GM23338 (cell line): ENCODE measurements around the gene SMYD3. TPM values are rescaled to one million over a fixed set of nuclear protein-coding genes. Genes with fewer than 3 reads are reported as not detected.

Source experiments
- ATAC-seq: fragments of 200-7000 bp; cut with Tn5 transposase; 3 replicates; pipeline ENCODE4 v1.9.1; 2020
- DNase-seq: peaks from one replicate; pipeline ENCODE4 v3.0.0-alpha.2; 2015; ENCODE audit warnings: low spot score
- H2AFZ ChIP-seq: fragments of 200-600 bp; sonication (generic); 2 replicates; pipeline ENCODE4 v1.8.0; 2016; ENCODE audit warnings: antibody characterized with exemption, mild to moderate bottlenecking, moderate library complexity
- H3F3A ChIP-seq: fragments of 200-600 bp; sonication (generic); replicated peaks from 2 replicates; pipeline ENCODE4 v1.8.0; 2017; ENCODE audit warnings: antibody characterized with exemption, mixed run types, low read depth
- H3K27ac ChIP-seq: fragments of 200-600 bp; sonication (generic); 2 replicates; pipeline ENCODE4 v1.6.1; 2016; ENCODE audit warnings: low read depth
- H3K27me3 ChIP-seq: fragments of 200-600 bp; sonication (generic); 2 replicates; pipeline ENCODE4 v1.8.0; 2016; ENCODE audit warnings: mild to moderate bottlenecking, mixed run types, moderate library complexity; ENCODE audit not compliant: insufficient read depth
- H3K36me3 ChIP-seq: fragments of 200-600 bp; sonication (generic); 2 replicates; pipeline ENCODE4 v1.8.0; 2016; ENCODE audit warnings: mild to moderate bottlenecking; ENCODE audit not compliant: insufficient read depth
- H3K4me1 ChIP-seq: fragments of 200-600 bp; sonication (generic); 2 replicates; pipeline ENCODE4 v1.8.0; 2016; ENCODE audit warnings: mild to moderate bottlenecking, moderate library complexity; ENCODE audit not compliant: insufficient read depth
- H3K4me2 ChIP-seq: fragments of 200-600 bp; sonication (generic); 2 replicates; pipeline ENCODE4 v1.7.1; 2017; ENCODE audit warnings: mixed run types
- H3K4me3 ChIP-seq: fragments of 200-600 bp; sonication (generic); 2 replicates; pipeline ENCODE4 v1.6.1; 2016; ENCODE audit warnings: mixed run types
- H3K79me2 ChIP-seq: fragments of 200-600 bp; sonication (generic); replicated peaks from 2 replicates; pipeline ENCODE4 v1.8.0; 2017; ENCODE audit warnings: mild to moderate bottlenecking; ENCODE audit not compliant: insufficient read depth
- H3K9me2 ChIP-seq: fragments of 200-600 bp; sonication (generic); 2 replicates; pipeline ENCODE4 v1.8.0; 2017; ENCODE audit not compliant: insufficient read depth
- H4K20me1 ChIP-seq: fragments of 200-600 bp; sonication (generic); replicated peaks from 2 replicates; pipeline ENCODE4 v1.8.0; 2017; ENCODE audit warnings: mild to moderate bottlenecking; ENCODE audit not compliant: insufficient read depth
- H3K27ac Mint-ChIP-seq: 2 replicates; pipeline ENCODE4 v1.8.0; 2020; ENCODE audit warnings: inconsistent platforms, mild to moderate bottlenecking, moderate library complexity, mixed read lengths
- H3K27me3 Mint-ChIP-seq: 3 replicates; pipeline ENCODE4 v1.8.0; 2022; ENCODE audit warnings: low read depth, mild to moderate bottlenecking, moderate library complexity, mixed read lengths, inconsistent platforms; ENCODE audit not compliant: insufficient read depth, poor library complexity
- H3K36me3 Mint-ChIP-seq: 3 replicates; pipeline ENCODE4 v1.8.0; 2021; ENCODE audit warnings: low read depth, mild to moderate bottlenecking, inconsistent platforms, moderate library complexity, mixed read lengths
- H3K4me1 Mint-ChIP-seq: 3 replicates; pipeline ENCODE4 v1.8.0; 2020; ENCODE audit warnings: mild to moderate bottlenecking, inconsistent platforms, mixed read lengths
- H3K4me3 Mint-ChIP-seq: 3 replicates; pipeline ENCODE4 v1.8.0; 2021; ENCODE audit warnings: moderate library complexity, mild to moderate bottlenecking, inconsistent platforms, mixed read lengths
- H3K9me3 Mint-ChIP-seq: 3 replicates; pipeline ENCODE4 v1.8.0; 2020; ENCODE audit warnings: moderate library complexity, mild to moderate bottlenecking, inconsistent platforms, mixed read lengths
- CREB1 ChIP-seq: fragments of 250-450 bp; sonication (Bioruptor Pico); IDR thresholded peaks from 2 replicates; pipeline ENCODE4 v1.5.0; 2020; ENCODE audit warnings: low read depth, mild to moderate bottlenecking, moderate library complexity
- CTCF ChIP-seq, 2 experiments: fragments of 200-600 bp in 1 of 2; sonication (generic) in 1 of 2; conservative IDR thresholded peaks; 2 replicates each; pipeline versions ENCODE4 v1.5.1 to v1.6.1; 2016 to 2017; ENCODE audit warnings: antibody characterized with exemption in 2 of 2, low read depth in 2 of 2, mild to moderate bottlenecking in 2 of 2, moderate library complexity in 1 of 2
- ETS1 ChIP-seq: IDR thresholded peaks from 2 replicates; pipeline ENCODE4 v1.6.1; 2016; ENCODE audit warnings: antibody characterized with exemption
- EZH2 ChIP-seq: fragments of 200-600 bp; sonication (generic); IDR thresholded peaks from one replicate; pipeline ENCODE4 v1.8.0; 2017; ENCODE audit warnings: antibody characterized with exemption, mild to moderate bottlenecking, low read depth; ENCODE audit not compliant: unreplicated experiment
- EZH2phosphoT487 ChIP-seq: fragments of 200-600 bp; sonication (generic); IDR thresholded peaks from one replicate; pipeline ENCODE4 v1.8.1; 2018; ENCODE audit warnings: antibody characterized with exemption; ENCODE audit not compliant: unreplicated experiment
- JUNB ChIP-seq: IDR thresholded peaks from one replicate; pipeline ENCODE4 v1.6.1; 2016; ENCODE audit warnings: antibody characterized with exemption; ENCODE audit not compliant: unreplicated experiment
- NANOG ChIP-seq: IDR thresholded peaks from 2 replicates; pipeline ENCODE4 v1.6.1; 2016; ENCODE audit warnings: antibody characterized with exemption, borderline replicate concordance
- POLR2AphosphoS5 ChIP-seq: IDR thresholded peaks from 2 replicates; pipeline ENCODE4 v1.6.1; 2016; ENCODE audit warnings: antibody characterized with exemption, low read depth
- REST ChIP-seq: IDR thresholded peaks from one replicate; pipeline ENCODE4 v1.6.1; 2018; ENCODE audit warnings: antibody characterized with exemption; ENCODE audit not compliant: unreplicated experiment
- STAT1 ChIP-seq: IDR thresholded peaks from one replicate; pipeline ENCODE4 v1.6.1; 2016; ENCODE audit warnings: antibody characterized with exemption; ENCODE audit not compliant: unreplicated experiment
- ZNF114 ChIP-seq: fragments of 250-450 bp; sonication (Bioruptor Pico); IDR thresholded peaks from 2 replicates; pipeline ENCODE4 v1.5.0; 2020; ENCODE audit warnings: mild to moderate bottlenecking, moderate library complexity
- ZNF331 ChIP-seq: fragments of 250-450 bp; sonication (Bioruptor Pico); IDR thresholded peaks from 2 replicates; pipeline ENCODE4 v1.5.0; 2020; ENCODE audit warnings: low read depth, mild to moderate bottlenecking, moderate library complexity
- ZNF462 ChIP-seq: fragments of 250-450 bp; sonication (Bioruptor Pico); IDR thresholded peaks from 2 replicates; pipeline ENCODE4 v1.5.0; 2020; ENCODE audit warnings: mild to moderate bottlenecking, moderate library complexity
- polyA plus RNA-seq: library from polyadenylated mRNA; unstranded; fragments of >200 nt; fragmentation: Nextera tagmentation; extraction: Ambion mirVana; gene quantifications from 2 replicates; pipeline ENCODE4 v1.2.1, GENCODE V29; 2016
- total RNA-seq: library from RNA; depleted of rRNA; stranded (reverse); fragments of >200 nt; shearing (Covaris generic); gene quantifications from 2 replicates; pipeline ENCODE4 v1.2.3, GENCODE V29; 2014

The SMYD3 gene
- total and polyA plus RNA-seq, 2 experiments from 2014 or later: 31.8 to 34.4 TPM

- H3K4me2 ChIP-seq: no peak overlapping the region
- no peak overlapping the region for H2AFZ ChIP-seq
- no peaks in the 10 kb centered on the region for H3K27me3 ChIP-seq
- DNase-seq (peak; percentile 32), ATAC-seq (no peak; the same call in 2 of the 3 replicates)
- TF ChIP-seq REST: no peak
- no peak for TF ChIP-seq ZNF114 (CRISPR knock-in tag)
- TF ChIP-seq CREB1 (CRISPR knock-in tag): no peak
- TF ChIP-seq ETS1: no peak
- no peak for TF ChIP-seq EZH2phosphoT487
- no peak for TF ChIP-seq NANOG
- TF ChIP-seq ZNF331 (CRISPR knock-in tag): no peak
- no peak for TF ChIP-seq ZNF462 (CRISPR knock-in tag)
- TF ChIP-seq EZH2: no peak
- no peak for TF ChIP-seq JUNB
- no peak for TF ChIP-seq CTCF (conservative IDR thresholded peaks at IDR 0.05; ENCODE audit: low read depth in 2 of 2)
- no peak for TF ChIP-seq POLR2AphosphoS5
- TF ChIP-seq STAT1: no peak
- no peak overlapping the region for H3K4me3 ChIP-seq
- H3K9me2 ChIP-seq: no peaks in the 10 kb centered on the region
- Mint-ChIP-seq H3K27me3 (peaks cover 3% of the 10 kb centered on the region), H3K36me3 (no peaks in the 10 kb centered on the region; the same call in 2 of the 3 replicates), H3K27ac (peak overlapping the region; percentile 14; the same call in 1 of the 2 replicates), H3K4me3 (no peak overlapping the region), H3K4me1 (peaks cover 8% of the 10 kb centered on the region; the same call in 2 of the 3 replicates), H3K9me3 (peaks cover 4% of the 10 kb centered on the region; the same call in 1 of the 3 replicates)
- no peaks in the 10 kb centered on the region for H3K79me2 ChIP-seq
- H3K36me3 ChIP-seq: no peaks in the 10 kb centered on the region
- H3F3A ChIP-seq: no peaks in the 10 kb centered on the region
- no peak overlapping the region for H3K27ac ChIP-seq
- no peaks in the 10 kb centered on the region for H4K20me1 ChIP-seq
- H3K4me1 ChIP-seq: peaks cover 8% of the 10 kb centered on the region; the same call in 1 of the 2 replicates
Measured at GRCh38 chr1:246283771-246284410, 223.2 kb downstream of the SMYD3 start.
